ENCODE measurements around the gene COL6A1. TPM values are rescaled to one million over a fixed set of nuclear protein-coding genes. Genes with fewer than 3 reads are reported as not detected.
"Not testable (repeated sequence)": the region's sequence is repeated elsewhere in the genome, so short reads cannot be mapped to it uniquely, and the experiment has no call there.

Gene COL6A1
- total and polyA plus RNA-seq, 2 donors (not counting 1 experiment from before 2014, with no cell fraction given) = 645 to 1,137 TPM

GRCh38 chr21:45959779-45960390 is 21.7 kb upstream of the COL6A1 start:
- H3K27me3 ChIP-seq (ENCODE audit: control insufficient read depth, insufficient read depth, low read length) = no peaks in the 10 kb centered on the region
- H3K27ac ChIP-seq (ENCODE audit: insufficient read depth, low read length) = no peak overlapping the region
- no peak overlapping the region for H2AFZ ChIP-seq (ENCODE audit: low read length)
- peaks cover 8% of the 10 kb centered on the region for H3K4me1 ChIP-seq (ENCODE audit: control insufficient read depth, extremely low read depth, insufficient read depth, low read length)
- TF ChIP-seq EZH2 (IDR thresholded peaks at IDR 0.05; ENCODE audit: low read length, missing control alignments) (no peak), CTCF (conservative IDR thresholded peaks at IDR 0.05 in 1 of 2, IDR thresholded peaks at IDR 0.05 in 1 of 2; ENCODE audit: low read depth in 1 of 2, low read length in 2 of 2) (no peak)
- H3K9ac ChIP-seq (ENCODE audit: insufficient read depth, low read length) = no peak overlapping the region
- no peaks in the 10 kb centered on the region for H4K20me1 ChIP-seq (ENCODE audit: control insufficient read depth, extremely low read depth, insufficient read depth, low read length)
- no peaks in the 10 kb centered on the region for H3K9me3 ChIP-seq (ENCODE audit: control insufficient read depth, insufficient read depth, low read depth, low read length)
- DNase-seq (ENCODE audit: low read depth in 2 of 2) = no peak
- H3K36me3 ChIP-seq (ENCODE audit: control insufficient read depth, insufficient read depth, low read length) = no peaks in the 10 kb centered on the region
- no peaks in the 10 kb centered on the region for H3K79me2 ChIP-seq (ENCODE audit: control insufficient read depth, insufficient read depth, low read length)
- no peak overlapping the region for H3K4me2 ChIP-seq (ENCODE audit: extremely low read depth, insufficient read depth, low read length)
- no peak overlapping the region for H3K4me3 ChIP-seq (replicated peaks in 1 of 4; ENCODE audit: control extremely low read depth in 1 of 4, insufficient read depth in 1 of 4, low read depth in 3 of 4, low read length in 4 of 4)

GRCh38 chr21:45961408-45961807 is 20.2 kb upstream of the COL6A1 start:
- H3K36me3 ChIP-seq (ENCODE audit: control insufficient read depth, insufficient read depth, low read length); H3K27me3 ChIP-seq (ENCODE audit: control insufficient read depth, insufficient read depth, low read length); H3K79me2 ChIP-seq (ENCODE audit: control insufficient read depth, insufficient read depth, low read length); H3K4me1 ChIP-seq (ENCODE audit: control insufficient read depth, extremely low read depth, insufficient read depth, low read length); H3K27ac ChIP-seq (ENCODE audit: insufficient read depth, low read length); H3K9ac ChIP-seq (ENCODE audit: insufficient read depth, low read length); H4K20me1 ChIP-seq (ENCODE audit: control insufficient read depth, extremely low read depth, insufficient read depth, low read length); DNase-seq (ENCODE audit: low read depth in 2 of 2); H2AFZ ChIP-seq (ENCODE audit: low read length); H3K4me2 ChIP-seq (ENCODE audit: extremely low read depth, insufficient read depth, low read length); H3K4me3 ChIP-seq (replicated peaks in 1 of 4; ENCODE audit: control extremely low read depth in 1 of 4, insufficient read depth in 1 of 4, low read depth in 3 of 4, low read length in 4 of 4); H3K9me3 ChIP-seq (ENCODE audit: control insufficient read depth, insufficient read depth, low read depth, low read length): not testable (repeated sequence)

GRCh38 chr21:45962531-45963231 is 18.9 kb upstream of the COL6A1 start:
- H2AFZ ChIP-seq (ENCODE audit: low read length) = no peak overlapping the region
- H4K20me1 ChIP-seq (ENCODE audit: control insufficient read depth, extremely low read depth, insufficient read depth, low read length) = no peaks in the 10 kb centered on the region
- no peak for DNase-seq (ENCODE audit: low read depth in 2 of 2)
- peaks cover 5% of the 10 kb centered on the region for H3K4me1 ChIP-seq (ENCODE audit: control insufficient read depth, extremely low read depth, insufficient read depth, low read length)
- no peaks in the 10 kb centered on the region for H3K27me3 ChIP-seq (ENCODE audit: control insufficient read depth, insufficient read depth, low read length)
- no peak overlapping the region for H3K4me3 ChIP-seq (replicated peaks in 1 of 4; ENCODE audit: control extremely low read depth in 1 of 4, insufficient read depth in 1 of 4, low read depth in 3 of 4, low read length in 4 of 4)
- no peaks in the 10 kb centered on the region for H3K36me3 ChIP-seq (ENCODE audit: control insufficient read depth, insufficient read depth, low read length)
- no peaks in the 10 kb centered on the region for H3K79me2 ChIP-seq (ENCODE audit: control insufficient read depth, insufficient read depth, low read length)
- no peaks in the 10 kb centered on the region for H3K9me3 ChIP-seq (ENCODE audit: control insufficient read depth, insufficient read depth, low read depth, low read length)
- no peak overlapping the region for H3K4me2 ChIP-seq (ENCODE audit: extremely low read depth, insufficient read depth, low read length)
- TF ChIP-seq EZH2 (IDR thresholded peaks at IDR 0.05; ENCODE audit: low read length, missing control alignments) = no peak
- TF ChIP-seq CTCF (conservative IDR thresholded peaks at IDR 0.05 in 1 of 2, IDR thresholded peaks at IDR 0.05 in 1 of 2; ENCODE audit: low read depth in 1 of 2, low read length in 2 of 2) = no peak
- H3K9ac ChIP-seq (ENCODE audit: insufficient read depth, low read length) = no peak overlapping the region
- H3K27ac ChIP-seq (ENCODE audit: insufficient read depth, low read length) = no peak overlapping the region
